HG03196 (cell line): ENCODE results near the gene RNGTT.
"Not testable (repeated sequence)": the region's sequence is repeated elsewhere in the genome, so short reads cannot be mapped to it uniquely, and the experiment has no call there.

Experiments used
- ATAC-seq: cut with Tn5 transposase; IDR thresholded peaks from one replicate; pipeline ENCODE4 v1.9.1; 2021; ENCODE audit not compliant: unreplicated experiment

The RNGTT gene

GRCh38 chr6:88869263-88870020 is 94.0 kb downstream of the RNGTT start:
- no peak for ATAC-seq

GRCh38 chr6:88867841-88868731 is 95.3 kb downstream of the RNGTT start:
- ATAC-seq = no peak

GRCh38 chr6:88866856-88867255 is 96.6 kb downstream of the RNGTT start:
- ATAC-seq = no peak

- no peak for ATAC-seq
Measured at GRCh38 chr6:88865275-88865674, 98.1 kb downstream of the RNGTT start.

GRCh38 chr6:88864359-88865054 is 98.9 kb downstream of the RNGTT start:
- no peak for ATAC-seq

- ATAC-seq = no peak
Measured at GRCh38 chr6:88860310-88860709, 103.1 kb downstream of the RNGTT start.

- no peak for ATAC-seq
Measured at GRCh38 chr6:88858455-88858854, 105.0 kb downstream of the RNGTT start.

- ATAC-seq = no peak
Measured at GRCh38 chr6:88856566-88856965, 106.9 kb downstream of the RNGTT start.

GRCh38 chr6:88855541-88856147 is 107.8 kb downstream of the RNGTT start:
- no peak for ATAC-seq

GRCh38 chr6:88852775-88853174 is 110.6 kb downstream of the RNGTT start:
- no peak for ATAC-seq

- ATAC-seq = no peak
Measured at GRCh38 chr6:88852000-88852399, 111.4 kb downstream of the RNGTT start.

- ATAC-seq = no peak
Measured at GRCh38 chr6:88848870-88849269, 114.5 kb downstream of the RNGTT start.

GRCh38 chr6:88843040-88843439 is 120.4 kb downstream of the RNGTT start:
- no peak for ATAC-seq

- no peak for ATAC-seq
Measured at GRCh38 chr6:88842320-88842719, 121.1 kb downstream of the RNGTT start.

- ATAC-seq = no peak
Measured at GRCh38 chr6:88840796-88841539, 122.5 kb downstream of the RNGTT start.

GRCh38 chr6:88840289-88840688 is 123.1 kb downstream of the RNGTT start:
- ATAC-seq = no peak

- ATAC-seq = no peak
Measured at GRCh38 chr6:88839280-88839679, 124.1 kb downstream of the RNGTT start.

- no peak for ATAC-seq
Measured at GRCh38 chr6:88835210-88835609, 128.2 kb downstream of the RNGTT start.

- not testable (repeated sequence) for ATAC-seq
Measured at GRCh38 chr6:88833071-88833470, 130.3 kb downstream of the RNGTT start.

GRCh38 chr6:88827599-88827998 is 135.8 kb downstream of the RNGTT start:
- not testable (repeated sequence) for ATAC-seq
